ENCODE results near the gene AP2S1.

GRCh38 chr19:46882034-46882433 lies 31.4 kb upstream of the AP2S1 start:
- TF ChIP-seq, protein P1, sequence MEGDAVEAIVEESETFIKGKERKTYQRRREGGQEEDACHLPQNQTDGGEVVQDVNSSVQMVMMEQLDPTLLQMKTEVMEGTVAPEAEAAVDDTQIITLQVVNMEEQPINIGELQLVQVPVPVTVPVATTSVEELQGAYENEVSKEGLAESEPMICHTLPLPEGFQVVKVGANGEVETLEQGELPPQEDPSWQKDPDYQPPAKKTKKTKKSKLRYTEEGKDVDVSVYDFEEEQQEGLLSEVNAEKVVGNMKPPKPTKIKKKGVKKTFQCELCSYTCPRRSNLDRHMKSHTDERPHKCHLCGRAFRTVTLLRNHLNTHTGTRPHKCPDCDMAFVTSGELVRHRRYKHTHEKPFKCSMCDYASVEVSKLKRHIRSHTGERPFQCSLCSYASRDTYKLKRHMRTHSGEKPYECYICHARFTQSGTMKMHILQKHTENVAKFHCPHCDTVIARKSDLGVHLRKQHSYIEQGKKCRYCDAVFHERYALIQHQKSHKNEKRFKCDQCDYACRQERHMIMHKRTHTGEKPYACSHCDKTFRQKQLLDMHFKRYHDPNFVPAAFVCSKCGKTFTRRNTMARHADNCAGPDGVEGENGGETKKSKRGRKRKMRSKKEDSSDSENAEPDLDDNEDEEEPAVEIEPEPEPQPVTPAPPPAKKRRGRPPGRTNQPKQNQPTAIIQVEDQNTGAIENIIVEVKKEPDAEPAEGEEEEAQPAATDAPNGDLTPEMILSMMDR (conservative IDR thresholded peaks at IDR 0.05; ENCODE audit: low read length) = no peak
- TF ChIP-seq EZH2phosphoT487 (IDR thresholded peaks at IDR 0.05; ENCODE audit: borderline replicate concordance, low read depth, low read length) = no peak
